ENCODE results near the gene MID1.
"Not testable (repeated sequence)": the region's sequence is repeated elsewhere in the genome, so short reads cannot be mapped to it uniquely, and the experiment has no call there.

DNA sequence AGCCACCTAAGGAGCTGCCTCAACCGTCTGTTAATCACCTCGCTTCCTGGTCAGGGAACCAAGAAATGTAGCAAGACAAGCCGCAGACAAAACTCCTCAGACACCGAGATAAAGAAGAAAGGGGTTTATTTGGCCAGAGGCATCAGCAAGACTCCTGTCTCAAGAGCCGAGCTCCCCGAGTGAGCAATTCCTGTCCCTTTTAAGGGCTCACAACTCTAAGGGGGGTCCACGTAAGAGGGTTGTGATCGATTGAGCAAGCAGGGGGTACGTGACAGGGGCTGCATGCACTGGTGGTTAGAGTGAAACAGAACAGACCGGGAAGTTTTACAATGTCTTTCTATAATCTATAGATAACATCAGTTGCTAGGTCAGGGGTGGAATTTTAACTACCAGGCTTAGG is 30.6 kb downstream of the MID1 start:
- TF ChIP-seq EZH2phosphoT487 (conservative IDR thresholded peaks at IDR 0.05; ENCODE audit: low read length); CTCF (IDR thresholded peaks at IDR 0.05; ENCODE audit: insufficient read depth, low read length, poor library complexity, severe bottlenecking): not testable (repeated sequence)

Data from SU-DHL-6 (cell line).